Muscle of leg (tissue), 11 donors: Measurements from ENCODE around the gene UBL4A. TPM values are rescaled to one million over a fixed set of nuclear protein-coding genes. Genes with fewer than 3 reads are reported as not detected.
A peak's percentile ranks its signal among the peaks of the same experiment; 100 is the strongest.

ENCODE experiments used
- DNase-seq: peaks from one replicate; pipeline ENCODE4 v3.0.0; 2013
- H3K27ac ChIP-seq: one replicate; pipeline ENCODE4 v1.5.1; 2013; ENCODE audit warnings: mild to moderate bottlenecking, low read length, control low read depth
- H3K27me3 ChIP-seq: one replicate; pipeline ENCODE4 v1.6.1; 2013; ENCODE audit warnings: low read length; ENCODE audit not compliant: control insufficient read depth, insufficient read depth
- H3K36me3 ChIP-seq: one replicate; pipeline ENCODE4 v1.6.1; 2013; ENCODE audit warnings: low read length; ENCODE audit not compliant: control insufficient read depth, insufficient read depth
- H3K4me1 ChIP-seq: one replicate; pipeline ENCODE4 v1.6.1; 2013; ENCODE audit warnings: low read length; ENCODE audit not compliant: control insufficient read depth, insufficient read depth
- H3K4me3 ChIP-seq: one replicate; pipeline ENCODE4 v1.5.1; 2013; ENCODE audit warnings: low read length, control low read depth
- H3K9me3 ChIP-seq: replicated peaks from 2 replicates; pipeline ENCODE4 v1.6.1; 2013; ENCODE audit warnings: low read depth, low read length; ENCODE audit not compliant: control insufficient read depth
- WGBS: methylation state at CpG from one replicate; pipeline ENCODE4 v1.1.5; 2013; ENCODE audit warnings: missing lambda C conversion rate; ENCODE audit not compliant: insufficient coverage; 5-methylcytosine and 5-hydroxymethylcytosine counted together
- polyA plus RNA-seq, 8 donors: library from polyadenylated mRNA; unstranded; fragments of 120-200 nt; gene quantifications; one replicate each; pipeline versions ENCODE4 v1.2.1 to v1.2.3, GENCODE V29; 2013; ENCODE audit warnings: inconsistent platforms in 1 of 8, low replicate concordance in 1 of 8; ENCODE audit not compliant: insufficient read length in 8 of 8, insufficient read depth in 1 of 8
- total RNA-seq: library from RNA; stranded (reverse); fragments of 120-200 nt; gene quantifications from one replicate; pipeline ENCODE4 v1.2.4, GENCODE V29; 2013

Gene UBL4A
- total and polyA plus RNA-seq, 9 donors, result 20.3 to 27.8 (median 24.9) TPM

DNA sequence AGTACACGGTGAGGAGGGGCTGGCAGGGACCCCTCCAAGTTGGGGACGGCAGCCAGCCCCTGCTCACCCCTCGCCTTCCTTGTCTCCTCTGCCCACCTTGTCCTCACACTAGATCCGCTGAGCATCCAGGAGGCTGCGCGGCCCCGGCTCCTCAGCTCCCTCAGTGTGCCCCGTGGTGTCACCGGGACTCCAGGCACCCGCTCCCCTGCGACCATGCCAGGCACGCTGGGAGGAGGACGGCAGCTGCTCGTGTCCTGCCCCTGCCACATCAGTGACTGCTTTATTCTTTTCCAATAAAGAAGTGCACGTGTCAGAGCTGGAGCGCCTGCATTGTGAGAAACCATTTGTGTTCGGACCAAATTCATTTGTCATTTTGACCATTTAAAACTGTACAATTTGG lies 36.1 kb downstream of the UBL4A start:
- no peak for DNase-seq
- peaks cover 48% of the 10 kb centered on the region for H3K36me3 ChIP-seq
- H3K4me1 ChIP-seq, result peaks cover 5% of the 10 kb centered on the region
- H3K4me3 ChIP-seq, result no peak overlapping the region
- no peak overlapping the region for H3K27ac ChIP-seq
- no peaks in the 10 kb centered on the region for H3K9me3 ChIP-seq
- 91% methylated on average over 16 of the region's 17 CpGs for WGBS
- no peaks in the 10 kb centered on the region for H3K27me3 ChIP-seq

DNA sequence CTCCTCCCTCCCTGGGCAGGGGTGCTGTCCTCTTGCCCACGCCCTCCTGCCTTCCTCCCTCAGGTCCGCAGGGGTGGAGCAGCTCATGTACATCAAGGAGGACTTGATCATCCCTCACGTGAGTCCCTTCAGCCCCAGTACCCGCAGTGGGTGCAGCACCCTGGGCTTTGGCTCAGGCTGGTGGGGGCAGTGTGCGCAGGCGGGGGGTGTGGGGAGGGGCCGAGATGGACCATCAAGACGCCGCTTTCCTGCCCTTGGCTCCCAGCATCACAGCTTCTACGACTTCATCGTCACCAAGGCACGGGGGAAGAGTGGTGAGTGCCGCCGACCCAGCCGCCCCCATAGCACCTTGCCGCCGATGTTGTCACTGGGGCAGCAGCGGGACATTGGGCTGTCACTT lies 36.8 kb downstream of the UBL4A start:
- Histone ChIP-seq H3K36me3 (peaks cover 48% of the 10 kb centered on the region), H3K4me1 (peaks cover 11% of the 10 kb centered on the region), H3K27ac (no peak overlapping the region), H3K9me3 (no peaks in the 10 kb centered on the region), H3K27me3 (no peaks in the 10 kb centered on the region), H3K4me3 (no peak overlapping the region)
- DNase-seq, result no peak
- 86% methylated on average over 14 of the region's 18 CpGs for WGBS

DNA sequence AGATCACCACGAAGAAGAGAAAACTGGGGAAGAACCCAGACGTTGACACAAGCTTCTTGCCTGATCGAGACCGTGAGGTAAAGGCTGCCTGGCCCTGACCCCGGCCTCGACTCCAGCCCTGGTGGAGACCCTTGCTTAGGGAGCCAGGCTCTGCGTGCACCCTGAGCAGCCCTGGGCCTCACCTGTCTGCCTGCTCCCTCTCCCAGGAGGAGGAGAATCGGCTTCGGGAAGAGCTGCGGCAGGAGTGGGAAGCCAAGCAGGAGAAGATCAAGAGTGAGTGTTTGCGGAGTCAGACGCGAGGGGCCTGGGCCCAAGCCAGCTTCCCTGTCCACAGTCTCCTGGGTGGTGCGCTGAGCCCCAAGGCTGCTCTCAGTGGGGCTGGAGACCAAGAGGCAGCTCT lies 37.9 kb downstream of the UBL4A start:
- DNase-seq, result no peak
- 83% methylated on average over 14 of the region's 14 CpGs for WGBS
- peaks cover 48% of the 10 kb centered on the region for H3K36me3 ChIP-seq

DNA sequence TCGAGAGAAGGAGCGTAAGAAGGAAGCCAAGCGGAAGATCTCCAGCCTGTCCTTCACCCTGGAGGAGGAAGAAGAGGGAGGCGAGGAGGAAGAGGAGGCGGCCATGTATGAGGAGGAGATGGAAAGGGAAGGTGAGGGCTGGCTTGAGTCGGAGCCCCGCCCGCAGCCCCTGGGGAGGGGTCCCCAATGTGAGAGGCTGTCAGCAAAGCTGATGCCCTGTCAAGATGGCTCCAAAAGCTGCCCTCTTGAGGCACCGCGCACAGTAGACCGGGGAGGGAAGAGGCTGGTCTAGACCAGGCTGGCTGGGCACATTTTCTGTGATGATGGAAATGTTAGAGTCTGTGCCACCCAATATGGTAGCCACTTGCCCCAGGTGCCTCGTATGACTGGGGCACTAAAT lies 40.0 kb downstream of the UBL4A start:
- H3K9me3 ChIP-seq, result peaks cover 3% of the 10 kb centered on the region
- H3K27me3 ChIP-seq, result no peaks in the 10 kb centered on the region
- H3K27ac ChIP-seq, result no peak overlapping the region
- peaks cover 61% of the 10 kb centered on the region for H3K36me3 ChIP-seq
- no peak for DNase-seq
- 82% methylated on average over 12 of the region's 12 CpGs for WGBS
- H3K4me1 ChIP-seq, result peaks cover 17% of the 10 kb centered on the region
- H3K4me3 ChIP-seq, result no peak overlapping the region

More for the DNA sequence above, 37.9 kb downstream of the UBL4A start:
- Histone ChIP-seq H3K27me3 (no peaks in the 10 kb centered on the region), H3K9me3 (no peaks in the 10 kb centered on the region), H3K4me1 (peaks cover 15% of the 10 kb centered on the region), H3K27ac (no peak overlapping the region), H3K4me3 (no peak overlapping the region)

DNA sequence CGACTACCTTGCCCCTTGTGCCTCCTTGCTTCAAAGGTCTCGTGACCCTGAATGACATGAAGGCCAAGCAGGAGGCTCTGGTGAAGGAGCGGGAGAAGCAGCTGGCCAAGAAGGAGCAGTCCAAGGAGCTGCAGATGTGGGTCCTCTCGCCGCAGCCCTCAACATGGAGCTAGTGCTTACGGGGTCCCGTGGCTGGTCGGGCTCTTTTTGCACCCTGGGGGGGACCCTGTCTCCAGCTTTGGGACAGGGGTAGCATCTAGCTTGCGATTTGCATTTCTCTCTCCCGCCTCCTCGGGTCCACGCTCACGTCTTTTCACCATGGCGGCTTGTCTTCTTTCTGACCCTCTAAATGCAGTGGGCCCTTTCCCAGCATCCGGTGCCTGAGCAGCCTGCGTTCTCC lies 40.6 kb downstream of the UBL4A start:
- no peaks in the 10 kb centered on the region for H3K27me3 ChIP-seq
- peaks cover 3% of the 10 kb centered on the region for H3K9me3 ChIP-seq
- peaks cover 17% of the 10 kb centered on the region for H3K4me1 ChIP-seq
- H3K36me3 ChIP-seq, result peaks cover 65% of the 10 kb centered on the region
- WGBS, result 88% methylated on average over 16 of the region's 16 CpGs
- DNase-seq, result no peak
- H3K27ac ChIP-seq, result no peak overlapping the region
- no peak overlapping the region for H3K4me3 ChIP-seq

DNA sequence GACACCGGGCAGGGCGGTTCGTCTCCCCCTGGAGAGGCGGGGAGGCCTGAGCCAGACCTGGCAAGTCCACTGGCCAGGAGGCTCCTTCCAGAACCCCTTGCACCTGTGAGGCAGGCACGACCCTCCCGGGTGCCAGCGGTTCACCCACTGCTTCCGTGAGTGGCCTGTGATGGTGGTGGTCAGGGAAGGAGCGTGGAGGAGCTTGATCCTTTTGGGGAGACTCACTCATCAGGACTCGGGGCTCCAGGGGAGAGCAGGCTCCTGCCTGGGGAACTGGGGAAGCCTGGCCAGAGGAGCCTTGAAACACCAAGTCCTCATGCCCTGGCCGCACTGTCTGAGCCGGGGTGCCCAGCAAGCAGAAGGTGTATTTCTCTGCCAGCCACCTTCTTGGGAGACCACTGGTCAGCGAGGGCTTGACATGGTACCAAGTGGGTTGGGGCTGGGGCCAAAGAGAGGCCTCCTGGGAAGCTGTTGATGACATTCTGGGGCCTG lies 41.6 kb downstream of the UBL4A start:
- Histone ChIP-seq H3K27me3 (no peaks in the 10 kb centered on the region), H3K4me3 (peak overlapping the region; percentile 53), H3K36me3 (peaks cover 65% of the 10 kb centered on the region), H3K4me1 (peaks cover 17% of the 10 kb centered on the region), H3K27ac (peak overlapping the region; percentile 35), H3K9me3 (peaks cover 3% of the 10 kb centered on the region)
- no peak for DNase-seq
- 56% methylated on average over 8 of the region's 13 CpGs for WGBS

DNA sequence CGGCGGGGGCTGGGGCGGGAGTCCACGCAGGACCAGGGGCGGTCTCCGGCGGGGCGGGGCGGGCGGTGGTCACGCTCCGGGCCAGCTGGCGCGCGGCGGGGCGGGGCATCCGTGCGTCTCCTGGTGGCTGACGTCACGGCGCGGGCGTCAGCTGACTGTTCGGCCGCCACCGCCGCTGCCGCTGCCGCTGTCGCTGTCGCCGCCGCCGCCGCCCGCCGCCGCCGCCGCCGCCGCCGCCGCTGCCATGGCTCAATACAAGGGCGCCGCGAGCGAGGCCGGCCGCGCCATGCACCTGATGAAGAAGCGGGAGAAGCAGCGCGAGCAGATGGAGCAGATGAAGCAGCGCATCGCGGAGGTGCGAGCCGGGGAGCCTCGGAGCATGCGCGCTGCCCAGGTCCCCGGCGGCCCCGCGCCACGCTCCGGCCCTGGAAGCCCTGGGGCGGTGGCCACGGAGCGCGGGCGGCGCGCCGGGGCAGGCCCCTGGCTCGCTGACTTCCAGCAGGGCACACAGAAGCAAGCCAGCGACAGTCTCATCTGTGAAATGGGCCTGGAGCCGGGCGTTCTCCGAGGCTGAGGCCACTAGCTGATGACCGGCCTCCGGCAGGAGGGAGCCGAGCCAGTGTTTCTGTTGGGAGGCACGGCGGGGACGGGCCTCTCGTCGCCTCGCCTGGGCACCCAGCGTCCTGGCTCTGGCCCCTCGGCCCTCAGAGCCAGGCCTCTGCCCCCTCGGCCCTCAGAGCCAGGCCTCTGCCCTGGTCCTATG lies 42.2 kb downstream of the UBL4A start, which contains the start of gene FAM50A:
Gene FAM50A (plus strand): TSS at position 150 of the 763 bp plus-strand sequence. CDS start 95 bp downstream, at position 245.
- peak within 1 kb of the TSS; percentile 53 for H3K4me3 ChIP-seq
- H3K27ac ChIP-seq, result peak within 1 kb of the TSS; percentile 85
- peaks cover 17% of the 10 kb centered on the region for H3K4me1 ChIP-seq
- WGBS, result 21% methylated on average over 93 of the region's 94 CpGs
- peaks cover 3% of the 10 kb centered on the region for H3K9me3 ChIP-seq
- H3K36me3 ChIP-seq, result peaks cover 65% of the 10 kb centered on the region
- peak; percentile 86 for DNase-seq
- H3K27me3 ChIP-seq, result no peaks in the 10 kb centered on the region

DNA sequence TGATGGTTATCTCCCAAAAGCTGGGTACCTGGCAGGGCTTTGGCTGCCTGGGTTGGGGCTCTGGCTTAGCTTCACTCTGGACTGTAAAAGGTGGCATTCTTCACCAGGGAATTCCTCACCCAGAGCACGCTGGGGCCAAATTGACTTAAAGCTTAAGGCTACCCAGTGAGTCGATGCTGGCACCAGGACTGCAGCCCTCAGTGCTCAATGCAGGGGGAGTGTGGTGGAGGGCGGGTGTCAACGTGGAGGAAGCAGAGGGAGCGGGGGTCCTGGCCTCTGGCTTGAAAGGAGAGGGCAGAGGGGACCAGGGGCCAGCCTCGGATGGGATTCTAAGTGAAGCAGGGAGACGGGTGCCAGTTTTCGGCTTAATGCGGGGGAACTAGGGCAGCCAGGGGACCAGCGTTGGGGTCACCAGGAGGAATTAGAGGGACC lies 42.9 kb downstream of the UBL4A start:
- peaks cover 65% of the 10 kb centered on the region for H3K36me3 ChIP-seq
- H3K4me3 ChIP-seq, result peak overlapping the region; percentile 42
- DNase-seq, result no peak
- H3K27me3 ChIP-seq, result no peaks in the 10 kb centered on the region
- peaks cover 4% of the 10 kb centered on the region for H3K9me3 ChIP-seq
- 44% methylated on average over 10 of the region's 10 CpGs for WGBS
- peaks cover 18% of the 10 kb centered on the region for H3K4me1 ChIP-seq
- peak overlapping the region; percentile 85 for H3K27ac ChIP-seq

DNA sequence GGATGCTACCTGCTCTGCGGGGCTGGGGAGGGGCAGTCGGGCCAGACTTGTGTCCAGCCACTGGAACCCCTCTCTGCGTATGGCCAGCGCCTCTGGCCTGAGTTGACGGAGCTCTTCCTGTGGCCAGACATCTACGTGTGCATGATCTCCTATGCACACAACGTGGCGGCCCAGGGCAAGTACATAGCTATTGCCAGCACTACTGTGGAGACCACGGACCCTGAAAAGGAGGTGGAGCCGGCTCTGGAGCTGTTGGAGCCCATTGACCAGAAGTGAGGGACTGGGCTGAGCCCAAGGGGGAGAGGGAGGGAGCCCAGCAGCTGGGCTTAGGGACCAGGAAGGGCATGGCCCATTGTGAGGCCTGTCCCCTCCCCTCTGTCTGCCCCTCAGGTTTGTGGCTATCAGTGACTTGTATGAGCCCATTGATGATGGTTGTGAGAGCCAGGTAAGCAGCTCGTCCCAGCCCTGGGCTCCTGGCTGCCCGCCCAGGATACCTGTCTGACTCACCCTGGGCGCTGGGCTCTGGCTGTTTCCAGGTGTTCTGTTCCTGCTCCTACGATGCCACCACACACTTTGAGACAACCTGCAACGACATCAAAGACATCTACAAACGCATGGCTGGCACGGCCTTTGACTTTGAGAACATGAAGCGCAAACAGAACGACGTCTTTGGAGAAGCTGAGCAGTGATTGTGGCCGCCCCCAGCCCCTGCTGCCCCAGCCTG lies 44.3 kb downstream of the UBL4A start:
- Histone ChIP-seq H3K4me3 (no peak overlapping the region), H3K27ac (no peak overlapping the region), H3K9me3 (peaks cover 5% of the 10 kb centered on the region), H3K4me1 (peaks cover 27% of the 10 kb centered on the region), H3K27me3 (no peaks in the 10 kb centered on the region), H3K36me3 (peaks cover 56% of the 10 kb centered on the region)
- WGBS, result 76% methylated on average over 20 of the region's 21 CpGs
- DNase-seq, result no peak

DNA sequence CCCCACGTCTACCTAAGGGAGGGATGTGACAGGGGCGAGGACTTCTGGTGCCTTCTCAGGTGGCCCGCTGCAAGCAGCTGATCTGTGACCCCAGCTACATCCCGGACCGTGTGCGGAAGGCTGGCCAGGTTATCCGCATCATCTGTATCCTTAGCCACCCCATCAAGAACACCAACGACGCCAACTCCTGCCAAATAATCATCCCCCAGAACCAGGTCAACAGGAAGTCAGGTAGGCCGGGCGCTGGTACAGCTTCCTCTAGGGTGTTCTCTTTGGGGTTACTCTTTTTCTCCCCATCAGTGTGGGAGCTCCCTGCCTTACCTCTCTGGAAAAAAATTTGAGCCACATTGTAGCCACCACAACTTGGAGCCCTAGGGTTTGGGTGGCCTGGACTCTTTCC lies 44.9 kb downstream of the UBL4A start:
- peaks cover 50% of the 10 kb centered on the region for H3K36me3 ChIP-seq
- no peaks in the 10 kb centered on the region for H3K27me3 ChIP-seq
- H3K4me3 ChIP-seq, result no peak overlapping the region
- 92% methylated on average over 10 of the region's 11 CpGs for WGBS
- H3K4me1 ChIP-seq, result peaks cover 27% of the 10 kb centered on the region
- no peak for DNase-seq
- peaks cover 5% of the 10 kb centered on the region for H3K9me3 ChIP-seq
- no peak overlapping the region for H3K27ac ChIP-seq
